LNCaP clone FGC (cell line): ENCODE measurements around the gene CFAP92.
"Not testable (repeated sequence)": the region's sequence is repeated elsewhere in the genome, so short reads cannot be mapped to it uniquely, and the experiment has no call there.

Experiments
- DNase-seq: peaks from one replicate; pipeline ENCODE4 v3.0.0-alpha.2; 2011; ENCODE audit warnings: low read depth
- H3K4me3 ChIP-seq: 2 replicates; pipeline ENCODE4 v1.5.1; 2011; ENCODE audit warnings: mild to moderate bottlenecking, low read depth, low read length, control low read depth
- CTCF ChIP-seq: IDR thresholded peaks from 2 replicates; pipeline ENCODE4 v1.5.1; 2012; ENCODE audit warnings: mild to moderate bottlenecking; ENCODE audit not compliant: control insufficient read depth, insufficient read depth; ENCODE audit errors: extremely low read depth

Gene CFAP92

GRCh38 chr3:128895843-128896697, 97.8 kb downstream of the CFAP92 start:
- DNase-seq, result no peak
- no peak overlapping the region for H3K4me3 ChIP-seq
- no peak for TF ChIP-seq CTCF

- H3K4me3 ChIP-seq, result no peak overlapping the region
- no peak for DNase-seq
- no peak for TF ChIP-seq CTCF
Measured at GRCh38 chr3:128889139-128889894, 104.6 kb downstream of the CFAP92 start.

GRCh38 chr3:128884992-128885391, 108.9 kb downstream of the CFAP92 start:
- no peak overlapping the region for H3K4me3 ChIP-seq
- TF ChIP-seq CTCF, result no peak
- no peak for DNase-seq

GRCh38 chr3:128882719-128883118, 111.2 kb downstream of the CFAP92 start:
- no peak for TF ChIP-seq CTCF
- no peak overlapping the region for H3K4me3 ChIP-seq
- DNase-seq, result no peak

GRCh38 chr3:128881576-128881975, 112.3 kb downstream of the CFAP92 start:
- DNase-seq, result no peak
- TF ChIP-seq CTCF, result no peak

GRCh38 chr3:128880455-128880854, 113.4 kb downstream of the CFAP92 start:
- DNase-seq, result not testable (repeated sequence)
- peak overlapping the region; percentile 86 for H3K4me3 ChIP-seq

More at GRCh38 chr3:128881576-128881975, 112.3 kb downstream of the CFAP92 start:
- H3K4me3 ChIP-seq, result no peak overlapping the region

- TF ChIP-seq CTCF, result no peak
- H3K4me3 ChIP-seq, result peak overlapping the region; percentile 86
- DNase-seq, result no peak
Measured at GRCh38 chr3:128879991-128880390, 113.9 kb downstream of the CFAP92 start.
